ENCODE measurements around the gene RANBP2.

GRCh38 chr2:108833219-108833618, 113.9 kb downstream of the RANBP2 start:
- TF ChIP-seq CTCF (IDR thresholded peaks at IDR 0.05) = no peak
- no peak for TF ChIP-seq EZH2 (IDR thresholded peaks at IDR 0.05; ENCODE audit: borderline replicate concordance, insufficient read depth, low read depth, low read length, poor library complexity, severe bottlenecking)

Measured in B cell (primary cell).